Neural progenitor cell (in vitro differentiated cells): ENCODE data around the gene ODAD4. TPM values are rescaled to one million over a fixed set of nuclear protein-coding genes. Genes with fewer than 3 reads are reported as not detected.

Experiments
- DNase-seq: peaks from one replicate; pipeline ENCODE4 v3.0.0-alpha.2; 2016; ENCODE audit warnings: low spot score
- H2AFZ ChIP-seq: fragments of 200-600 bp; sonication (generic); replicated peaks from 2 replicates; pipeline ENCODE4 v1.6.1; 2016; ENCODE audit warnings: antibody characterized with exemption
- H3F3A ChIP-seq: fragments of 200-600 bp; sonication (generic); 2 replicates; pipeline ENCODE4 v1.6.1; 2016; ENCODE audit warnings: antibody characterized with exemption, low read depth
- H3K27ac ChIP-seq: fragments of 200-600 bp; sonication (generic); 2 replicates; pipeline ENCODE4 v1.5.1; 2016; ENCODE audit warnings: mild to moderate bottlenecking
- H3K27me3 ChIP-seq: fragments of 200-600 bp; sonication (generic); 2 replicates; pipeline ENCODE4 v1.6.1; 2016; ENCODE audit warnings: mild to moderate bottlenecking, moderate library complexity
- H3K36me3 ChIP-seq: fragments of 200-600 bp; sonication (generic); 2 replicates; pipeline ENCODE4 v1.5.1; 2016
- H3K4me1 ChIP-seq: fragments of 200-600 bp; sonication (generic); 2 replicates; pipeline ENCODE4 v1.6.1; 2016; ENCODE audit warnings: mixed run types
- H3K4me2 ChIP-seq: fragments of 200-600 bp; sonication (generic); 2 replicates; pipeline ENCODE4 v1.6.1; 2016
- H3K4me3 ChIP-seq: fragments of 200-600 bp; sonication (generic); 2 replicates; pipeline ENCODE4 v1.5.1; 2016
- H3K79me2 ChIP-seq: fragments of 200-600 bp; sonication (generic); 2 replicates; pipeline ENCODE4 v1.6.1; 2016; ENCODE audit warnings: low read depth
- H3K9ac ChIP-seq: fragments of 200-600 bp; sonication (generic); 2 replicates; pipeline ENCODE4 v1.6.1; 2016
- H3K9me3 ChIP-seq: fragments of 200-600 bp; sonication (generic); 2 replicates; pipeline ENCODE4 v1.5.1; 2016; ENCODE audit warnings: low read depth
- H4K20me1 ChIP-seq: fragments of 200-600 bp; sonication (generic); 2 replicates; pipeline ENCODE4 v1.6.1; 2016; ENCODE audit warnings: low read depth
- H3K27ac Mint-ChIP-seq: 3 replicates; pipeline ENCODE4 v1.8.0; 2021; ENCODE audit warnings: mixed read lengths
- H3K27me3 Mint-ChIP-seq: 2 replicates; pipeline ENCODE4 v1.8.0; 2022; ENCODE audit warnings: low read depth, mild to moderate bottlenecking, inconsistent platforms, moderate library complexity, mixed read lengths; ENCODE audit not compliant: insufficient read depth
- H3K36me3 Mint-ChIP-seq: 3 replicates; pipeline ENCODE4 v1.8.0; 2021; ENCODE audit warnings: mixed read lengths
- H3K4me1 Mint-ChIP-seq: 3 replicates; pipeline ENCODE4 v1.8.0; 2021; ENCODE audit warnings: mixed read lengths
- H3K4me3 Mint-ChIP-seq: 3 replicates; pipeline ENCODE4 v1.8.0; 2021; ENCODE audit warnings: mild to moderate bottlenecking, moderate library complexity, mixed read lengths
- H3K9me3 Mint-ChIP-seq: 3 replicates; pipeline ENCODE4 v1.8.0; 2020; ENCODE audit warnings: mixed read lengths
- CTCF ChIP-seq: fragments of 200-600 bp; sonication (generic); IDR thresholded peaks from 2 replicates; pipeline ENCODE4 v1.5.1; 2017; ENCODE audit warnings: antibody characterized with exemption, mild to moderate bottlenecking
- EZH2 ChIP-seq: fragments of 200-600 bp; sonication (generic); IDR thresholded peaks from 2 replicates; pipeline ENCODE4 v1.6.1; 2017; ENCODE audit warnings: antibody characterized with exemption, mild to moderate bottlenecking, moderate library complexity
- EZH2phosphoT487 ChIP-seq: fragments of 200-600 bp; sonication (generic); IDR thresholded peaks from 2 replicates; pipeline ENCODE4 v1.6.1; 2017; ENCODE audit warnings: antibody characterized with exemption
- total RNA-seq: library from RNA; depleted of rRNA; stranded (reverse); fragments of >200 nt; gene quantifications from 2 replicates; pipeline ENCODE4 v1.2.3, GENCODE V29; 2015; ENCODE audit warnings: low replicate concordance

Gene ODAD4
- total RNA-seq, 1 donor from 2014 or later, result 4.1 TPM

DNA sequence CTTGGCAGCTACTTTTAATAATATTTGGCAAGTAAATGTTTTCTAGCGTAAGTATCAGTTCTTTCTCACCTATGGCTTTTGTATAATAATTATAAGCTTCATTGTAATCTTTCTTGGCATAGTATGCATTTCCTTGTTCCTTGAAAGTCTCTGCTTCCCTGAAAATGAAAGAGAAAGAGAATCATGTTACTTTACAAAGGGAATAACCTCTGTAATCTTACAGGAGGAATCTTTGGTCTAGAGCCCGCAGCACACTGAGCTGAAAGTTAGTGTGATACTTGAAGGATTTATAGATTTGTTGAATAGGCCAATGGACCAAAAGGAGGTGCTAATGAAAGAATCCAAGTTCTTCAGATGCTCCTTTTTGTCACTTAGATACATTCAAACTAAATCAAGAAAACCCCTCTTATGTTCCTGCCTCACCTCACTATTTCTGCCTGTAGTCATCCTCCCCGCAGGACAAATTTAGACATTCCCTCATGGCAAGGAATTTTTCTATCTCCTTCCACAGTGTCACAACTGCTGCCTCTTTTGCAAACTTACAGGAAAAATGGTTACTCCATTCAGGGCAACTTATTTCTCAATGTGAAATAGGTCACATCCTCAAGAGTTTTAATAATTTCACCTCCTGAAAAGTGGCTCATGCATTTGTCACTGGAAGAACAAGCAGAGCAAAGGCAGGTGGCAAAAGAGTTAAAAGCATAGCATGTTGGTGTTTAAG lies 70.2 kb downstream of the ODAD4 start:
- Mint-ChIP-seq H3K27me3 (no peaks in the 10 kb centered on the region), H3K4me3 (no peak overlapping the region), H3K4me1 (peaks cover 2% of the 10 kb centered on the region), H3K27ac (no peak overlapping the region), H3K9me3 (no peaks in the 10 kb centered on the region), H3K36me3 (peaks cover 22% of the 10 kb centered on the region)
- Histone ChIP-seq H3K9me3 (no peaks in the 10 kb centered on the region), H3K27me3 (no peaks in the 10 kb centered on the region), H3K9ac (no peak overlapping the region), H3K4me3 (no peak overlapping the region), H3K79me2 (peaks cover 50% of the 10 kb centered on the region), H3K36me3 (no peaks in the 10 kb centered on the region), H3K27ac (no peak overlapping the region), H3F3A (peaks cover 7% of the 10 kb centered on the region), H2AFZ (no peak overlapping the region), H4K20me1 (peaks cover 38% of the 10 kb centered on the region), H3K4me1 (no peaks in the 10 kb centered on the region), H3K4me2 (no peak overlapping the region)
- no peak for DNase-seq
- TF ChIP-seq EZH2phosphoT487 (no peak), EZH2 (no peak), CTCF (no peak)

GRCh38 chr17:42001729-42002128 lies 71.3 kb downstream of the ODAD4 start:
- Histone ChIP-seq H2AFZ (no peak overlapping the region), H3F3A (peaks cover 7% of the 10 kb centered on the region), H3K27ac (no peak overlapping the region), H3K9ac (no peak overlapping the region), H3K79me2 (peaks cover 61% of the 10 kb centered on the region), H3K27me3 (no peaks in the 10 kb centered on the region), H3K36me3 (no peaks in the 10 kb centered on the region), H3K4me3 (no peak overlapping the region), H3K4me1 (no peaks in the 10 kb centered on the region), H3K9me3 (no peaks in the 10 kb centered on the region), H4K20me1 (peaks cover 41% of the 10 kb centered on the region), H3K4me2 (no peak overlapping the region)
- TF ChIP-seq CTCF (no peak), EZH2phosphoT487 (no peak), EZH2 (no peak)
- Mint-ChIP-seq H3K9me3 (no peaks in the 10 kb centered on the region), H3K4me3 (no peak overlapping the region), H3K36me3 (peaks cover 18% of the 10 kb centered on the region), H3K27me3 (no peaks in the 10 kb centered on the region), H3K27ac (no peak overlapping the region), H3K4me1 (peaks cover 2% of the 10 kb centered on the region)
- DNase-seq, result no peak

GRCh38 chr17:42002175-42002791 lies 71.9 kb downstream of the ODAD4 start:
- Histone ChIP-seq H3K27me3 (no peaks in the 10 kb centered on the region), H4K20me1 (peaks cover 47% of the 10 kb centered on the region), H3K36me3 (no peaks in the 10 kb centered on the region), H2AFZ (no peak overlapping the region), H3F3A (peaks cover 7% of the 10 kb centered on the region), H3K79me2 (peaks cover 67% of the 10 kb centered on the region), H3K4me1 (no peaks in the 10 kb centered on the region), H3K4me3 (no peak overlapping the region), H3K27ac (no peak overlapping the region), H3K9ac (no peak overlapping the region), H3K9me3 (no peaks in the 10 kb centered on the region), H3K4me2 (no peak overlapping the region)
- H3K9me3 Mint-ChIP-seq, result no peaks in the 10 kb centered on the region
- no peak overlapping the region for H3K27ac Mint-ChIP-seq
- H3K4me3 Mint-ChIP-seq, result no peak overlapping the region
- TF ChIP-seq CTCF (no peak), EZH2phosphoT487 (no peak), EZH2 (no peak)
- peaks cover 17% of the 10 kb centered on the region for H3K36me3 Mint-ChIP-seq
- no peak for DNase-seq
- H3K4me1 Mint-ChIP-seq, result peaks cover 2% of the 10 kb centered on the region
- H3K27me3 Mint-ChIP-seq, result no peaks in the 10 kb centered on the region
